ENCODE data around the gene PIK3CD.

The PIK3CD gene

DNA sequence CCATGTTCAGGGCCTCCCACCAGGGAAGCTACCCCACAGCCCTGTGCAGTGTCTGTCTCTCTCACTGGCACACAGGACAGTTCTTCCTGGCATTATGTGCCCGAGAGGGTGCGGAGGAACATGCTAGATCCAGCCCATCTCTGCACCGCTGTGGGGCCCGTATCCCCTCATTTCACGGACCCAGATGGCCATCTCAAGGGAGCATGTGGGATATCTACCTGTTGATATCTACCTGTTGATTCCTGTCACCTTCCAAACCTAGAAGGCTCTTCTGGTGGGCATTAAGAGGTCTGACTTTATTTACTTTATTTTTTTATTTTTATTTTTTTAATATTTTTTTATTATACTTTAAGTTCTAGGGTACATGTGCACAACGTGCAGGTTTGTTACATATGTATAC, 11.7 kb downstream of the PIK3CD start:
- TF ChIP-seq, protein P1, sequence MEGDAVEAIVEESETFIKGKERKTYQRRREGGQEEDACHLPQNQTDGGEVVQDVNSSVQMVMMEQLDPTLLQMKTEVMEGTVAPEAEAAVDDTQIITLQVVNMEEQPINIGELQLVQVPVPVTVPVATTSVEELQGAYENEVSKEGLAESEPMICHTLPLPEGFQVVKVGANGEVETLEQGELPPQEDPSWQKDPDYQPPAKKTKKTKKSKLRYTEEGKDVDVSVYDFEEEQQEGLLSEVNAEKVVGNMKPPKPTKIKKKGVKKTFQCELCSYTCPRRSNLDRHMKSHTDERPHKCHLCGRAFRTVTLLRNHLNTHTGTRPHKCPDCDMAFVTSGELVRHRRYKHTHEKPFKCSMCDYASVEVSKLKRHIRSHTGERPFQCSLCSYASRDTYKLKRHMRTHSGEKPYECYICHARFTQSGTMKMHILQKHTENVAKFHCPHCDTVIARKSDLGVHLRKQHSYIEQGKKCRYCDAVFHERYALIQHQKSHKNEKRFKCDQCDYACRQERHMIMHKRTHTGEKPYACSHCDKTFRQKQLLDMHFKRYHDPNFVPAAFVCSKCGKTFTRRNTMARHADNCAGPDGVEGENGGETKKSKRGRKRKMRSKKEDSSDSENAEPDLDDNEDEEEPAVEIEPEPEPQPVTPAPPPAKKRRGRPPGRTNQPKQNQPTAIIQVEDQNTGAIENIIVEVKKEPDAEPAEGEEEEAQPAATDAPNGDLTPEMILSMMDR (IDR thresholded peaks at IDR 0.05; ENCODE audit: low read length), result no peak
- TF ChIP-seq EZH2 (IDR thresholded peaks at IDR 0.05; ENCODE audit: borderline replicate concordance, low read length), result no peak
- no peaks in the 10 kb centered on the region for H3K27me3 ChIP-seq (ENCODE audit: insufficient read depth, low read length)
- no peaks in the 10 kb centered on the region for H3K9me2 ChIP-seq (ENCODE audit: low read depth, low read length)
- H3K79me2 ChIP-seq (ENCODE audit: insufficient read depth, low read length), result peaks cover 2% of the 10 kb centered on the region; the same call in 1 of the 2 replicates
- no peaks in the 10 kb centered on the region for H3F3A ChIP-seq (ENCODE audit: insufficient read depth, low read length)
- H3K4me1 ChIP-seq (ENCODE audit: insufficient read depth, low read length, severe bottlenecking), result peaks cover 2% of the 10 kb centered on the region
- H3K4me3 ChIP-seq (ENCODE audit: low read depth, low read length, poor library complexity, severe bottlenecking), result no peak overlapping the region
- no peaks in the 10 kb centered on the region for H4K20me1 ChIP-seq (ENCODE audit: insufficient read depth, low read length)
- H3K9me3 ChIP-seq (ENCODE audit: low read length), result no peaks in the 10 kb centered on the region
- no peaks in the 10 kb centered on the region; the same call in 1 of the 2 replicates for H3K36me3 ChIP-seq (ENCODE audit: insufficient read depth, low read length)
- no peak overlapping the region for H2AFZ ChIP-seq (ENCODE audit: low read length)
- no peak overlapping the region for H3K27ac ChIP-seq (ENCODE audit: low read depth, low read length, poor library complexity, severe bottlenecking)
- no peak overlapping the region for H3K4me2 ChIP-seq (ENCODE audit: low read length)
- no peak overlapping the region for H3K9ac ChIP-seq (ENCODE audit: low read length)

DNA sequence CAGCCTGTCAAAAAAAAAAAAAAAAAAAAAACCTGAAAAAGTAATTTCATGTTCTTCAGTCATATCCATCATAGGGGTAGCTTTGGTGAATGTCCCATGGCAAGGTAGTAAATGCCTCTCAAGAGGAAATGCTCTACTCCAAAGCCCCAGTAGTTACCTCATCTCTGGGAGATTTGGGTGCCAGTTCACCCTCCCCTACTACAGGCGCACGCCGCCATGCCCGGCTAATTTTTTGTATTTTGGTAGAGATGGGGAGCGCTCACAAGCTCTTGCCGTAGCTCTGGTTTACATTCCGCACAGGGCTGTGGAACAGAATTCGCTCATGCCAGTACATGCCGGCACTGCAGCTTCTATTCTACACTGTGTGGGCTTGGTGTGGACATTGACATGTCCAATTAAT, 13.7 kb downstream of the PIK3CD start:
- no peak overlapping the region for H3K4me2 ChIP-seq (ENCODE audit: low read length)
- no peaks in the 10 kb centered on the region for H3F3A ChIP-seq (ENCODE audit: insufficient read depth, low read length)
- no peak overlapping the region for H3K4me3 ChIP-seq (ENCODE audit: low read depth, low read length, poor library complexity, severe bottlenecking)
- no peaks in the 10 kb centered on the region for H4K20me1 ChIP-seq (ENCODE audit: insufficient read depth, low read length)
- no peaks in the 10 kb centered on the region for H3K9me3 ChIP-seq (ENCODE audit: low read length)
- no peak overlapping the region for H3K27ac ChIP-seq (ENCODE audit: low read depth, low read length, poor library complexity, severe bottlenecking)
- H3K27me3 ChIP-seq (ENCODE audit: insufficient read depth, low read length), result no peaks in the 10 kb centered on the region
- no peaks in the 10 kb centered on the region for H3K36me3 ChIP-seq (ENCODE audit: insufficient read depth, low read length)
- no peaks in the 10 kb centered on the region for H3K9me2 ChIP-seq (ENCODE audit: low read depth, low read length)
- H3K79me2 ChIP-seq (ENCODE audit: insufficient read depth, low read length), result 0 out of 2 replicates have a peak, but pooled peaks cover 2% of the 10 kb centered on the region
- no peak overlapping the region for H3K9ac ChIP-seq (ENCODE audit: low read length)
- no peak overlapping the region for H2AFZ ChIP-seq (ENCODE audit: low read length)
- TF ChIP-seq, protein P1 (IDR thresholded peaks at IDR 0.05; ENCODE audit: low read length), result no peak
- no peak for TF ChIP-seq EZH2 (IDR thresholded peaks at IDR 0.05; ENCODE audit: borderline replicate concordance, low read length)
- H3K4me1 ChIP-seq (ENCODE audit: insufficient read depth, low read length, severe bottlenecking), result no peaks in the 10 kb centered on the region

DNA sequence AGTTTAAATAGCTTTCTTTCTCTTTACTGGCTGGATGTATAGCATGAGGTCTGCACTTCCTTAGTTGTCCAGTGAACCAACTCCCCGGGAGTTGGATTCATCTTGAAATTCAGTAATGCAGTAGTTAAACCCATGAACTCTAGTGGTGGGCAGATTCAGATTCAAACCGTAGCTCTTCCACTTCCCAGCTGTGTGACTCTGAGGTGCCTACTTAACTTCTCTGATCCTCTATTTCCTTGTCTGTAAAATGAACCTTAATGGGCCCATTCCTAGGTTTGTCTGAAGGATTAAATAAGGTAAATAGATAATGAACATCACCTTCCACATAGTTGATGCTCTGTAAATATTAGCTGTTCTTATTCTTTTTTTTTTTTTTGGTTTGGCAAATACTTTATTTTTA, 16.5 kb downstream of the PIK3CD start:
- Histone ChIP-seq H3K4me3 (ENCODE audit: low read depth, low read length, poor library complexity, severe bottlenecking) (no peak overlapping the region), H3K27me3 (ENCODE audit: insufficient read depth, low read length) (no peaks in the 10 kb centered on the region), H3K4me1 (ENCODE audit: insufficient read depth, low read length, severe bottlenecking) (no peaks in the 10 kb centered on the region), H3K79me2 (ENCODE audit: insufficient read depth, low read length) (no peaks in the 10 kb centered on the region), H3K4me2 (ENCODE audit: low read length) (no peak overlapping the region), H2AFZ (ENCODE audit: low read length) (no peak overlapping the region), H3F3A (ENCODE audit: insufficient read depth, low read length) (no peaks in the 10 kb centered on the region), H3K9me2 (ENCODE audit: low read depth, low read length) (no peaks in the 10 kb centered on the region), H3K27ac (ENCODE audit: low read depth, low read length, poor library complexity, severe bottlenecking) (no peak overlapping the region), H3K9ac (ENCODE audit: low read length) (no peak overlapping the region), H3K36me3 (ENCODE audit: insufficient read depth, low read length) (peaks cover 5% of the 10 kb centered on the region; the same call in 1 of the 2 replicates), H4K20me1 (ENCODE audit: insufficient read depth, low read length) (no peaks in the 10 kb centered on the region), H3K9me3 (ENCODE audit: low read length) (no peaks in the 10 kb centered on the region)
- TF ChIP-seq EZH2 (IDR thresholded peaks at IDR 0.05; ENCODE audit: borderline replicate concordance, low read length), result no peak
- TF ChIP-seq, protein P1 (IDR thresholded peaks at IDR 0.05; ENCODE audit: low read length), result no peak

Data from OCI-LY1 (cell line).